ENCODE measurements around the gene CHMP5.

CHMP5 gene

GRCh38 chr9:33331377-33331891 lies 66.6 kb downstream of the CHMP5 start:
- TF ChIP-seq RARB (CRISPR knock-in tag; IDR thresholded peaks at IDR 0.05) (no peak), SNAI2 (CRISPR knock-in tag; IDR thresholded peaks at IDR 0.05) (no peak), GLIS3 (CRISPR knock-in tag; IDR thresholded peaks at IDR 0.05) (no peak), TCF4 (CRISPR knock-in tag; IDR thresholded peaks at IDR 0.05; ENCODE audit: borderline replicate concordance) (no peak), CSDC2 (CRISPR knock-in tag; IDR thresholded peaks at IDR 0.05) (no peak), ARNTL (CRISPR knock-in tag; IDR thresholded peaks at IDR 0.05; ENCODE audit: borderline replicate concordance, low read depth) (no peak), TOX (CRISPR knock-in tag; IDR thresholded peaks at IDR 0.05; ENCODE audit: borderline replicate concordance) (no peak), OSR1 (CRISPR knock-in tag; IDR thresholded peaks at IDR 0.05) (no peak), ZFP30 (CRISPR knock-in tag; IDR thresholded peaks at IDR 0.05) (no peak), BACH2 (CRISPR knock-in tag; IDR thresholded peaks at IDR 0.05; ENCODE audit: borderline replicate concordance) (no peak), CREB5 (CRISPR knock-in tag; IDR thresholded peaks at IDR 0.05; ENCODE audit: low read depth) (no peak), ZNF70 (CRISPR knock-in tag; IDR thresholded peaks at IDR 0.05) (no peak), ZFP3 (CRISPR knock-in tag; IDR thresholded peaks at IDR 0.05) (no peak), ZC3H10 (CRISPR knock-in tag; IDR thresholded peaks at IDR 0.05) (no peak), POU6F1 (CRISPR knock-in tag; IDR thresholded peaks at IDR 0.05; ENCODE audit: borderline replicate concordance, low read depth) (no peak), PPARA (CRISPR knock-in tag; IDR thresholded peaks at IDR 0.05; ENCODE audit: borderline replicate concordance) (no peak), ZNF565 (CRISPR knock-in tag; conservative IDR thresholded peaks at IDR 0.05; ENCODE audit: low read depth) (no peak), ZNF8 (CRISPR knock-in tag; IDR thresholded peaks at IDR 0.05) (no peak)
- TF ChIP-seq, protein P1, sequence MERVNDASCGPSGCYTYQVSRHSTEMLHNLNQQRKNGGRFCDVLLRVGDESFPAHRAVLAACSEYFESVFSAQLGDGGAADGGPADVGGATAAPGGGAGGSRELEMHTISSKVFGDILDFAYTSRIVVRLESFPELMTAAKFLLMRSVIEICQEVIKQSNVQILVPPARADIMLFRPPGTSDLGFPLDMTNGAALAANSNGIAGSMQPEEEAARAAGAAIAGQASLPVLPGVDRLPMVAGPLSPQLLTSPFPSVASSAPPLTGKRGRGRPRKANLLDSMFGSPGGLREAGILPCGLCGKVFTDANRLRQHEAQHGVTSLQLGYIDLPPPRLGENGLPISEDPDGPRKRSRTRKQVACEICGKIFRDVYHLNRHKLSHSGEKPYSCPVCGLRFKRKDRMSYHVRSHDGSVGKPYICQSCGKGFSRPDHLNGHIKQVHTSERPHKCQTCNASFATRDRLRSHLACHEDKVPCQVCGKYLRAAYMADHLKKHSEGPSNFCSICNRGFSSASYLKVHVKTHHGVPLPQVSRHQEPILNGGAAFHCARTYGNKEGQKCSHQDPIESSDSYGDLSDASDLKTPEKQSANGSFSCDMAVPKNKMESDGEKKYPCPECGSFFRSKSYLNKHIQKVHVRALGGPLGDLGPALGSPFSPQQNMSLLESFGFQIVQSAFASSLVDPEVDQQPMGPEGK (CRISPR knock-in tag; IDR thresholded peaks at IDR 0.05; ENCODE audit: borderline replicate concordance): no peak
- TF ChIP-seq, protein P2, sequence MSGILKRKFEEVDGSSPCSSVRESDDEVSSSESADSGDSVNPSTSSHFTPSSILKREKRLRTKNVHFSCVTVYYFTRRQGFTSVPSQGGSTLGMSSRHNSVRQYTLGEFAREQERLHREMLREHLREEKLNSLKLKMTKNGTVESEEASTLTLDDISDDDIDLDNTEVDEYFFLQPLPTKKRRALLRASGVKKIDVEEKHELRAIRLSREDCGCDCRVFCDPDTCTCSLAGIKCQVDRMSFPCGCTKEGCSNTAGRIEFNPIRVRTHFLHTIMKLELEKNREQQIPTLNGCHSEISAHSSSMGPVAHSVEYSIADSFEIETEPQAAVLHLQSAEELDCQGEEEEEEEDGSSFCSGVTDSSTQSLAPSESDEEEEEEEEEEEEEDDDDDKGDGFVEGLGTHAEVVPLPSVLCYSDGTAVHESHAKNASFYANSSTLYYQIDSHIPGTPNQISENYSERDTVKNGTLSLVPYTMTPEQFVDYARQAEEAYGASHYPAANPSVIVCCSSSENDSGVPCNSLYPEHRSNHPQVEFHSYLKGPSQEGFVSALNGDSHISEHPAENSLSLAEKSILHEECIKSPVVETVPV (CRISPR knock-in tag; IDR thresholded peaks at IDR 0.05): no peak
- no peak for ATAC-seq
